GM19438 (cell line): ENCODE results near the gene CSNK1G1.
"Not testable (repeated sequence)": the region's sequence is repeated elsewhere in the genome, so short reads cannot be mapped to it uniquely, and the experiment has no call there.

Experiments used
- ATAC-seq: cut with Tn5 transposase; IDR thresholded peaks from one replicate; pipeline ENCODE4 v1.9.1; 2021; ENCODE audit warnings: low read depth; ENCODE audit not compliant: unreplicated experiment

The CSNK1G1 gene

GRCh38 chr15:64351265-64351664 is 4.7 kb downstream of the CSNK1G1 start:
- ATAC-seq: no peak

DNA sequence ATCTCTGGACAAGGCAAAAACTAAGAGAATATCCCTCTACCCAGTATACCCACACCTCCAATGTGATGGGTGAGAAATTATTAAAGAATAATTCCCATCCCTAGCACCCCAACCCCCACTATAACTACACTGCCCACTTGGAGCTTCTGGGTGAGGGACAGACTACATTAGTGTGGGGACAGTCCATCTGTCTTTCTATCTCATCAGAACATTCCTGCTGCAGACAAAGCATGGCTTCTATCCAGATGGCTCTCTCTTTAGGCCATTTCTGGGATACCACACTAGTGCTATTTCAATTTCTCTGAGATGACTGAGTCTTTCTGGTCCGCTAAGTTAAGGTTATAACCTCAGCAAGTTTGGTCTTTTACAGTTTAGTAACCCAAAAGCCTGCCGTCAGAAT is 6.6 kb downstream of the CSNK1G1 start:
- no peak for ATAC-seq

DNA sequence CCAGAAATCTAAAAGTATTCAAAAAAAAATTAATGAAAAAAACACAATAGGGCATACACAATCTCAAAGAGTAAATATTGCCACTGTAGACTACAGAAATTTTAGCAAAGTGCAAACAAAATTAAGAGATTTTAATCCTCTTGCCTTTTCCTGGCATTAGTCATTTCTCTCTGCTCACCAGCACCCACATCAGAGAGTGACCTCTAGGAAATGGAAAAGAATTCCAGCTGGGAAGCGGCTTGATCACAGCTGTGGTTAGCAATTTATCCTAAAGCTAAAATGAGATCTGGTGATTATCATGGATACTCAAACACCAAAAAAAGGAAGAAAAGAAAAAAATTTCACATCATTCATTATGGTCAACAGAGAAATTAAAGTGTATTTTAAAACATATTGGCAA is 7.5 kb downstream of the CSNK1G1 start:
- ATAC-seq: no peak

DNA sequence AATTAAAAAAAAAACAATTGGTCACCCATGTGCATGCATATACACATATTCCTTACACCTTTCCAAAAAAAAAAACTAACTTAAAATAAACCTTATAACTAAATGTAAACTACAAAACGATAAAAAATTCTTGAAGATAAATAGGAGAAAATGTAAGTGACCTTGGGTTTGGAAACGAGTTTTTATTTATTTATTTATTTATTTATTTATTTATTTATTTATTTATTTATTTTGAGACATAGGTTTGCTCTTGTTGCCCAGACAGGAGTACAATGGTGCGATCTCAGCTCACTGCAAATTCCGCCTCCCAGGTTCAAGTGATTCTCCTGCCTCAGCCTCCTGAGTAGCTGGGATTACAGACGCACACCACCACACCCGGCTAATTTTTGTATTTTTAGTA is 9.7 kb downstream of the CSNK1G1 start:
- not testable (repeated sequence) for ATAC-seq

DNA sequence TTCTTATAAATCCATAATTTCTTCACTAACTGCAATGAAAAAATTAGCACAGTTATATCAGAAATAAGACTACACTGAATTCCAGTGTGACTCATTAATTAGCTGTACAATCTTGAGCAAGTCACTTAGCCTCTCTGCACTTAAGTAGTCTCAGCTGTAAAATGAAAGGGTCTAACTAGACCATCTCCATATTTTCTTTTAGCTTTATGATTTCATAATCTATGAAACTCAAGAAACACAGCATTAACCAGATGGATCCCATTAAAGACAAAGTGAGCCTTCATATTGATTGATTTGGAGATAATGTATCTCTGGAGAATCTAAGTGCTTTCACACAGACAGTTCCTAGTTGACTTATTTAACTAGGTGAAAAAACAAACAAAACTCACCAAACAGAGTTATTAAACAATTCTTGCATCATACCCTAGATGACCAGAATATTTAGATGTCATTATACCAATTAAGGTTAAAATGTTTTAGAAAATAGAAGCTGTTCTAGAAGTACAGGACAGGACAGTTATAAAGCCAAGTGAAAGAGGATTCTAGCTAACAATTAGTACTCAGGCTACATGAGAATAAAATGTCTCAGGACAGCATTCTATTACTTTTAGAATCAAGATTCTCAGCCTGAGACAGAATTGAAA is 11.2 kb downstream of the CSNK1G1 start:
- no peak for ATAC-seq

DNA sequence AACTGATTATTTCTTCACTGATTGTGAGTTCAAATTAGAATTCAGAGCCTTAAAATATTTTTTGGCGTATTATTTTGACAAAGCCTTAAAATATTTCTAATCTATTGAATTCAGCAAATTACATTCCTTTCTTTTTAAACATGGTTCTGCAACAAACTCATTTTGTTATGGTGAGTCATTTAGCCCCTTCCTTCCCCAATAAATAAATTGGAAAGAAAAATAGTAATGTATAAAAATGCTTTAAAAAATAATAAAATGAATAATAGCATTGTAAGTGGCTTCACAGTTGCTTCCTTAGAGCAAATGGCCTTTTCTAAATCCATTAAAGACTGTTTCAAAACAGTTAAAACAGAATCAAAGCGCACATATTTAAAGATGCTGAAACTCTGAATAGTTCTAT is 12.1 kb downstream of the CSNK1G1 start:
- ATAC-seq: no peak

- ATAC-seq: no peak
These were observed 12.8 kb downstream of the CSNK1G1 start for GRCh38 chr15:64343222-64343621.

DNA sequence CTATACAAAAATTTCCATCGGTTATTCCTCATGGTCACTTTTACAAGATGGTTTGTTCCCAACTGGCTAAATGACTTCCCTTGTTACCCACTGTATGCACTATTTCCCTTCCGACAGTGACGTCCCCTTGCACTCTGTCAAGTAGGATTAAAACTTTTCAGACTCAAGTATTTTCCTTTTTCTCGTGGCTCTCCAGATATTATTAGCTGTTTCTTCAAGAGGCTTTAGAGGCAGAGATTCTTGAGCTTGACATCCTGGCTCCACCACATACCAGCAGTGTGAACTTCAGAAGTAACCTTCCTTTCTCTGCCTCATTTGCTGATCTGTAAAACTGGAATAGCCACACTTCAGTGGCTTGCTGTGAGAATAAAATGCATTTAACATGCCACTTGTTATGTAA is 14.0 kb downstream of the CSNK1G1 start:
- ATAC-seq: no peak

DNA sequence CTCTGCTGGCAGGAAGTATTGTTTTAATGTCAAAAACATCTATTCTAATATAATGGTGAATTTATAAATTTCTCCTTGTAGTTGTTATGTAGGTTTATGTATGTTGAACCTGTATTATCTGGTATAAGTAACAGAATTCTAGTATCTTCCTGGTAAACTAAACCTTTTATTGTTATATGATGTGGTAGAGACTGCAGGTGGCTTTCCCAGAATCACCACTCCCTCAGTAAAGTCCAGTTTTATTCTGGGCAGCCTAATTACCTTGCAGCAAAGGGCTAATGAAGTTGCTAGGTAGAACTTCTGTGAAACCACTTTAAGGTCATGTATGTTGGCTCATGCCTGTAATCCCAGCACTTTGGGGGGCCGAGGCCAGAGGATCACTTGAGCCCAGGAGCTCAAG is 15.6 kb downstream of the CSNK1G1 start:
- no peak for ATAC-seq

GRCh38 chr15:64337761-64338160 is 18.2 kb downstream of the CSNK1G1 start:
- ATAC-seq: no peak

DNA sequence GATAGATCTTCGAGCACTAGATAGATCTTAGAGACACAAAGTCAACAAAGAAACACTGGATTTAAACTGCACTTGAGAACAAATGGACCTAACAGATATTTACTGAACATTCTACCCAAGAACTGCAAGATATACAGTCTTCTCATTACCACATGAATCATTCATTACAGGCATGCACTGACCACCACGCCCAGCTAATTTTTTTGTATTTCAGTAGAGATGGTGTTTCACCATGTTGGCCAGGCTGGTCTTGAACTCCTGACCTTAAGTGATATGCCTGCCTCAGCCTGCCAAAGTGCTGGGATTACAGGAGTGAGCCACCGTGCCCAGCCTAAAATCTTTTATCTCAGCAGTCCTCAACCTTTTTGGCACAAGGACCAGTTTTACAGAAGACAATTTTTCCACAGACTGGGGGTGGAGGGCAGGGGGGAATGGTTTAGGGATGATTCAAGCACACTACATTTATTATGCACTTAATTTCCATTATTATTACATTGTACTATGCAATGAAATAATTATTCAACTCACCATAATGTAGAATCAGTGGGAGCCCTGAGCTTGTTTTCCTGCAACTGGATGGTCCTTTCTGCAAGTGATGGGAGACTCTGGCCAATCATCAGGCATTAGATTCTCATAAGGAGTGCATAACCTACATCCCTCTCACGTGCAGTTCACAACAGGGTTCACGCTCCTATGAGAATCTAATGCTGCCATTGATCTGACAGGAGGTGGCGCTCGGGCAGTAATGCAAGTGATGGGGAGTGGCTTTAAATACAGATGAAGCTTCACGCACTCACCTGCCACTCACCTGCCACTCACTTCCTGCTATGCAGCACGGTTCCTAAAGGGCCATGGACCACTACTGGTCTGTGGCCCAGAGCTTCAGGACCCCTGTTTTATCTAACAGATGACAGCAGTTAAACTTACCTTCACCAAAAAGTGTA is 21.7 kb downstream of the CSNK1G1 start:
- ATAC-seq: no peak

GRCh38 chr15:64333516-64333915 is 22.5 kb downstream of the CSNK1G1 start:
- ATAC-seq: no peak

GRCh38 chr15:64331668-64332067 is 24.3 kb downstream of the CSNK1G1 start:
- ATAC-seq: not testable (repeated sequence)

DNA sequence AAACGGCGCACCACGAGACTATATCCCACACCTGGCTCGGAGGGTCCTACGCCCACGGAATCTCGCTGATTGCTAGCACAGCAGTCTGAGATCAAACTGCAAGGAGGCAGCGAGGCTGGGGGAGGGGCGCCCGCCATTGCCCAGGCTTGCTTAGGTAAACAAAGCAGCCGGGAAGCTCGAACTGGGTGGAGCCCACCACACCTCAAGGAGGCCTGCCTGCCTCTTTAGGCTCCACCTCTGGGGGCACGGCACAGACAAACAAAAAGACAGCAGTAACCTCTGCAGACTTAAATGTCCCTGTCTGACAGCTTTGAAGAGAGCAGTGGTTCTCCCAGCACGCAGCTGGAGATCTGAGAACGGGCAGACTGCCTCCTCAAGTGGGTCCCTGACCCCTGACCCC is 29.0 kb downstream of the CSNK1G1 start:
- ATAC-seq: not testable (repeated sequence)

GRCh38 chr15:64326458-64326857 is 29.5 kb downstream of the CSNK1G1 start:
- ATAC-seq: not testable (repeated sequence)

DNA sequence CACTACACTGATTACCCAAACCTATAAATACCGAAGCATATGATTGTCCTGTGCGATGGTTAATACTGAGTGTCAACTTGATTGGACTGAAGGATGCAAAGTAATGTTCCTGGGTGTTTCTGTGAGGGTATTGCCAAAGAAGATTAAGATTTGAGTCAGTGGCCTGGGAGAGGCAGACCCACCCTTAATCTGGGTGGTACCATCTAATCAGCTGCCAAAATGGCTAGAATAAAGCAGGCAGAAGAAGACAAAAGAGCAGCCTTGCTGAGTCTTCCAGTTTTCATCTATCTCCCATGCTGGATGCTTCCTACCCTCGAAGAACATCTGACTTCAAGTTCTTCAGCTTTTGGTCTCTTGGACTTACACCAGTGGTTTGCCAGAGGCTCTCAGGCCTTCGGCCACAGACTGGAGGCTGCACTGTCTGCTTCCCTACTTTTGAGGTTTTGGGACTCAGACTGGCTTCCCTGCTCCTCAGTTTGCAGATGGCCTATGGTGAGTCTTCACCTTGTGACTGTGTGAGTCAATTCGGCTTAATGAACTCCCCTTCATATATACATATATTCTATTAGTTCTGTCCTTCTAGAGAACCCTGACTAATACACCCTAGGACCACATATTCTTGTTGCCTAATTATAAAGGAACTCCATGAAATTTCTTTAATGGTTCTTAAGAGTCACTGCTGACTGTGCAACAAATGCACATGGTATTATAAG is 31.7 kb downstream of the CSNK1G1 start:
- ATAC-seq: no peak

DNA sequence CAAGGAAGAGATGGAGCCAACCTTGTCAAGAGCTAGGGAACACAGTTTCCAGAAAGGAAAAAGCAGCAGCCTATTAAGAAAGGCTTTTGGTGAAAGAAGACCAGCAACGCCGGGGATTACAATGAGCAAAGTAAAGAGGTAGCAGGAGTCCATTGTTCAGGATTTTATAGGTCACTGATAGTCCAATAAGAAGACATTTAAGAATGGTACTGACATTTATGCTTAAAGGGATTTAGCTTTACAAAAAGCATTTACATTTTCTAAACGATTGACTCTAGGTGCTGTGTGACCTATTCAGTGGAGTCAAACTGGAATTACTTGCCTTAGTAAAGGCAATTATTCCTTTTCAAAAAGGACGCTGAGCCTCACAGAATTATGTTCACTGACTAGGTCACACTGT is 40.8 kb downstream of the CSNK1G1 start:
- no peak for ATAC-seq

DNA sequence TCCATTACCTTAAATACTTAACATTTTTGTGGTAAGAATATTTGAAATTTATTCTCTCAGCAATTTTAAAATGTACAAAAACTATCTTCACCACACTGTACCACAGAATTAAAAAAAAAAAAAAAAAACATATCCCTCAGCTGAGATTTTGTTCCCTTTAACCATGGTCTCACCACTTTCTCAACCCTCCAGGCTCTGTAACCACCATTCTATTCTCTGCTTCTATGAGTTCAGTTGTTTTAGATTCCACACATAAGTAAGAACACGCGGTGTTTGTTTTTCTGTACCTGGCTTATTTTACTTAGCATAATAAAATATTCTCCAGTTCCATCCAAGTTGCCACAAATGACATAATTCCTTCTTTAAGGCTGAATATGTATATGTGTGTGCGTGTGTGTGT is 41.5 kb downstream of the CSNK1G1 start:
- no peak for ATAC-seq

GRCh38 chr15:64311566-64311965 is 44.4 kb downstream of the CSNK1G1 start:
- ATAC-seq: no peak

GRCh38 chr15:64310036-64310435 is 45.9 kb downstream of the CSNK1G1 start:
- ATAC-seq: no peak

DNA sequence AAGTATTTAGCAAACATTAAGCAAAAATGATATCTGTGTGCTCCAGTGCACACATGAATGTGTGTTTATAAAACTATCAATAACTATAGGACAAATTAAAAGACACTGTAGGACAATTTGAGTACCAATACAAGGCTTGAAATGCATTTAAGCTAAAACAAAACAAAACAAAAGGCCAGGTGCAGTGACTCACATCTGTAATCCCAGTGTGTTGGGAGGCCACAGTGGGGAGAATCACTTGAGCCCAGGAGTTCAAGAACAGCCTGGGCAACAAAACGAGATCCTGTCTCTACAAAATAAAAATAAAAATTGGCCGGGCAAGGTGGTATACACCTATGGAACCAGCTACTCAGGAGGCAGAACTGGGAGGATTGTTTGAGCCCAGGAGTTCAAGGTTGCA is 50.7 kb downstream of the CSNK1G1 start:
- no peak for ATAC-seq
